RPMI8226 (cell line): ENCODE measurements around the gene PTN.
A peak's percentile ranks its signal among the peaks of the same experiment; 100 is the strongest.
"Not testable (repeated sequence)": the region's sequence is repeated elsewhere in the genome, so short reads cannot be mapped to it uniquely, and the experiment has no call there.

Experiments used
- DNase-seq: peaks from one replicate; pipeline ENCODE4 v3.0.0-alpha.2; 2015

PTN gene

GRCh38 chr7:137316648-137317353, 26.7 kb downstream of the PTN start:
- no peak for DNase-seq

DNA sequence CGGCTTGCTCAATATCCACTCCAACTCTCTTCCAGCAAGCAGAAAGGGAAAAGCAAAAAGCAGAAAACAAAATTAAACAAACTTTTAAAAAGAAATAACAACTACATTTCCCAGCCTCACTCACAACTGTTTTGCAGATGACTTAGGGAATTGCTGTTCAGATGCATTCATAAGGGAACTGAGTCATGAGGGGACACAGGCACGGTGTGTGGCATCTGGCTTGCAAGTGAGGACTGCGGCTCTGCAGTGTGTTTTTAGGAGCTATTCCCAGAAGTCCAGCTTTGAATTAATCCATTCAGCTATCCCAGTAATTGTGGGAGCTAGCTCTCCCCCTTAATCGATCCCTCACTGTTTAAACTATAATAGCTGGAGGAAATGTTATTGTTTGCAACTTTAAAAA, 30.3 kb downstream of the PTN start:
- DNase-seq = no peak

- no peak for DNase-seq
These were observed 36.8 kb downstream of the PTN start for GRCh38 chr7:137306748-137307147.

DNA sequence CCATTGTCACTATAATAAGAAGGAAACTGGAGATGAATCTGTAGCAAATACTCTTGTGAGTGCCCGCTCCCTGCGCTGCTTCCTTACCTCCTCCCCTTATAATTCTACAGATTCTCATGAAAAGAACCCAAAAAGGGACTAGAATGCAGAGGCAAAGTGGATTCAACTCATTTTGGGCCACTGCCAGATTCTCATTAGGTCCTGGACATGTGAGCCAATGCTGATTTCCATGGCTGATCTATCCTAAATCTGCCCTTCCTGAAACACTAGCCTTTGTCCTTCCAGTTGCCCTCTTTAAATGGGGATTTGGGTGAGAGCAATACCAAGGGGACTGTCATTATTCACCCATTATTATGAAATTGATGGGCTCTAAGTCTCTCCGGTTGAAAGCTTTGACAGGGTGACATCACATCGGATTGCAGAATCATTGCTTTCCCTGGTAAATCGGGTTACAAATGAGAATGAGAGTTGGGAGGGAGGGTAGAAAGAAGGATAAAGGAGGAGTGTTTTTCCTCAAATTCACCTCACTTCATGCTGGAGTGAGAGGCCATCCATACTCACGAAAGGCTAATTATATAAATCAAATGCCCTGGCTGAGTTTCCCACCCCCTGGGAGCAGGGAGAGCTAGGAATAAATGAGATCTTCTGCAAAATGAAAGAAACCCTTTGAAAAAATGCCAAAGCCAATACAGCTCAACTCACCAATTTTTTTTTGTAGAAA, 37.5 kb downstream of the PTN start:
- DNase-seq = no peak

DNA sequence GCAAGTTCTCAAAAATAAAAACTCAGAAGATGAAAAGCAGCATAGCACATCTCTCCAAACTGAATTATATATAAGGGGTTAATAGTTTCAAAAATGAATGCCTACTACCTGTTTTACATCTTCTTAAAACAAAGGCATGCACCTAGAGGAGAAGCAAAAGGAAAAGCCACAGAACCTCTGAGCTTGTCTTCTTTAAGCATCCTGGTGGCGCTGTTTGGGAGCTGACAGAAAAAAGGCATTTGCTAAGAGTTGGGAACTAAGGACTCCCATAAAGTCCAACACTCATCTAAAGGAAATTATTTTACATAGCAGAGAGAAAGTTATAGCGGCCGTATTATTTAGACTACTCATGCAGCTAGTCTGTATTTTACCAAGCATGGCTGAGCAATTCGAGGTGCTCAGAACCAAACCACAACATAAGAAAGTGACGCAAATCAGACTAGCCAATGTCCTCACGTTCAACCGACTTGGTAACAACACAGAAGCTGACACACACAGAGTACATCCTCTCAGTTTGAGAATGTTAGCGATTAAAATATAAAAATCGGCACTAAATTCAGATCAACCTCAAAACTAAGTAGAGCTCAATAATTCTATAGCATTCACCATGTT, 38.8 kb downstream of the PTN start:
- DNase-seq = no peak

DNA sequence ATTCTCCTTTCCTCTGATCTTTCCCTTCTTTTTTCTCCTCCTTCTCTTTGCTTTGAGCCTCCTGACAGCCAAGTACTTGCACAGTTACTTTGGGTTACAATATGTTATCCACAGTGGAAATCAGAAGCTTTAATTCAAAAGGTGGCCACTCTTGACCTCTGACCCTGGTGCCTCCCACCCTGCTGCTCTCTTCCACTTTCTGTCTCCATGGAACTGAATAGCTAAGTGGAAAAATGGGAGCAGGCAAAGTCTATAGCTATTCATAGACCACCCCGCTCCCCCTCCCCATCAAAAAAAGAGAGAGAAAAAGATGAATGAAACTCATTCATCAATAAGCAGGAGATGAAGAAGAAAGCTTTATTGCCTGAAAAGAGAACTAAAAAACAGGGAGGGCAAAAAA, 39.4 kb downstream of the PTN start:
- no peak for DNase-seq

GRCh38 chr7:137302081-137302480, 41.5 kb downstream of the PTN start:
- DNase-seq = no peak

- DNase-seq = no peak
These were observed 45.1 kb downstream of the PTN start for GRCh38 chr7:137298464-137298794.

- no peak for DNase-seq
These were observed 45.7 kb downstream of the PTN start for GRCh38 chr7:137297551-137298463.

DNA sequence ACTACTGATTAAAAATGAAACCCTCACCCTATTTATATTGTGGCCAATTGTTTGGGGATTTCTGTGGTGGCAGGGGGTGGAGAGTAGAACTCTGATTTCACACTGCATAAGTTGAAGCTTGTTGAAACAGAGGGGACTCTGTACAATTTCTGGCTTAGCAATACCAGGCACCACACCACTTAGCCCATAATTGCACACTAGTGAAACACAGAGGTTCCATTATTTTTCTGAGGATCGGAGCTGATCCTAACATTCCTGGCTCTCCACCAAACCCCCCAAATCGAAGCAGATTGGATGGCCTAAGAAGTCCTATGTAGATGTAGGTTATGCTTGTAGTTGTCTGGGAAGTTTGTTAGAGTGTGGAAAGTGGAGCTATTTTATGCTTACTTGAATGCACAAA, 47.0 kb downstream of the PTN start:
- no peak for DNase-seq

DNA sequence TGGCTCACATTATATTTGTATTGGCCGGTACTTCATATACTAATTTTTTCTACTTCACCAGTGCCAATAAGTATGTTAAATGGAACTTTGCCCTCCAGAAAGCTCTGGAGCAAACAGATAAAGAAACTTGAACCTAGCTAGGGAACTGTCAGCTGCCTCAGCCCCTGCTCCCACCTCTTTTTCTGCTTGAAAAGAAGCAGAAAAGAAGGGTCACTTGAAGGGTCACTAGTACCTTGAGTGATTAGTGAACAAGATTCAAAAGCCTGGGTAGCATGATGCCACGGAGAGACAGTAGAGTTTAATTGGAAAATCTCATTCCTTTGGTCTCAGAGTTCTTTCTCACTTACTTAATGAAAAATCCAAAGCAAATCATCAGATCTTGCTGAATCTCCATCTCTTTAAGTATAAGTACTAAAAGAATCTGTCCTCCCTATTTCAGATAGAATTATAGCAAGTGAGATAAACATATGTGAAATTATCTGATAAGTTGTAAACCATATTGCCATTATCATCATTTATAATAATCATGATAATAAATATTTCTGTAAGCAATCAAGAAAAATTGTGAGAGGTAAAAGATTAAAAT, 47.7 kb downstream of the PTN start:
- DNase-seq = no peak

GRCh38 chr7:137289101-137289500, 54.4 kb downstream of the PTN start:
- no peak for DNase-seq

GRCh38 chr7:137287651-137288258, 55.8 kb downstream of the PTN start:
- peak; percentile 18 for DNase-seq

GRCh38 chr7:137283153-137283552, 60.4 kb downstream of the PTN start:
- no peak for DNase-seq

- no peak for DNase-seq
These were observed 61.5 kb downstream of the PTN start for GRCh38 chr7:137282043-137282442.

DNA sequence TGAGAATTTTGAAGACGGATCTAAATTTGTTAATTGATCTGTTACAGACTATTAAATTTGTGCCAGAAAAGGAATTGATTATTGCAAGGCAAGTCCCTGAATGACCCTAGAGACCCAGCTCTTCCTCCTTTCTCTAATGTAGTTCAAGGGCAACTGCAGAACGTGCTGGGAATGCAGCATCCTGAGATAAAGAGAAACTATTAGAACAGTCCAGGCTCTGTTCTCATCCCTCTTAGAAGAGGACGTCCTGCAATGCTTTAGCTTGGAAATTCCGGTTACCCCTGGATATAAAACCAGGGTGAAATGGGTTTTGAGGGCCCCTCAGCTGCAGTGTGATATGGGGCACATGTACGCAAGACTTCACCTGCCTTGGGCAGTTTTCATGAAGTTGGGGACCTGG, 67.3 kb downstream of the PTN start:
- DNase-seq = no peak

DNA sequence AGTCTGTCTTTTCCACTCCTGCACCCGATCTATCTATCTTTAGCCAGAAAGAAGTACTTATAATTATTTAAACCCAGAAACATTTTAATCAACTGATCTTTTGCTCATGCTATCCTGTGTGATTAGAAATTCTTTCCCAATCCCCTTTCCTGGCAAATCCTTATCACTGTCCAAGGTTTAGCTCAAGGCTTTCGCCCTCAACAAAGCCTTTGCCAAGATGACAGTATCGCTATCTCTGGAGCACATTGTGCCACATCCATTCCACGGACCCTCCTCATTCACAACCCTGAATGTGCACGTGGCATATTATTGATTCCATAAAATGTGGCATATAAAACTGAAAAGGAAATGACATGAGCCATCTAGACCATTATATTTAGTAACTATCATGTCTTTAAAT, 71.3 kb downstream of the PTN start:
- no peak for DNase-seq

- DNase-seq = no peak
These were observed 74.3 kb downstream of the PTN start for GRCh38 chr7:137269240-137269639.

DNA sequence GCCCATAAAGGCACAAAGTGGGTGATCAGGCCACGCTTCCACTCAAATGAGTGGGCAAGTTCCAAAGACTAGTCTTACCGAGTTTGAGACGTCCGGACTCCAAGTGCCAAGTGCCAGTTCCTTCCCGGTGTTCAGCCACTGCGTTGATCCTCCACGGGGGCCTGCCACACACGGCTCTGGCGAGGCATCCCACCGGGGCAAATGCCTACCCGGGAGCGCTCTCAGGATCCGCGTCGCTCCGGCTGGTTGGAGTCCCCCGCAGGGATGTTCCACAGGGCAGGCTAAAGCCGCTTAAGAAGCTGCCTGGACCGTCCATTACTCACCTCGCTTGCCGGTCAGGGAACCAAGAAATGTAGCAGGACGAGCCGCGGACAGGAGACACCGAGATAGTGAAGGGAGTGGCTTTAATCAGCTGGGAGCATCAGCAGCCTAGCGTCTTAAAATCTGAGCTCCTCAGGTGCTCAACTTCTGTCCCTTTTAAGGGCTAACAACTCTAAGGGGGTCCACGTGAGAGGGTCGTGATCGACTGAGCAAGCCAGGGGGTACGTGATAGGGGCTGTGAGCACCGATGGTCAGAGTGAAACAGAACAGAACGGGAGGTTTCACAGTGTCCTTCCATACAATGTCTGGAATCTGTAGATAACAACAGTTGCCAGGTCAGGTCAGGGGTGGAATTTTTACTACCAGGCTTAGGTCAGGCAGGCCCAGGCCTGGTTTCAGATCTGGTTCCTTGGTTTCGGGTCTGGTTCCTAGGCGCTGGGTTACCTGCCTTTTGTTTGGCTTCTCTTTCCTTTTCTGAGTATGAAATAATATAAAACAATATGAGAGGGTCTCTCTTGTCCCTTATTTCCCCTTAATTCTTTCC, 75.3 kb downstream of the PTN start:
- DNase-seq = not testable (repeated sequence)

GRCh38 chr7:137266764-137267163, 76.8 kb downstream of the PTN start:
- no peak for DNase-seq

DNA sequence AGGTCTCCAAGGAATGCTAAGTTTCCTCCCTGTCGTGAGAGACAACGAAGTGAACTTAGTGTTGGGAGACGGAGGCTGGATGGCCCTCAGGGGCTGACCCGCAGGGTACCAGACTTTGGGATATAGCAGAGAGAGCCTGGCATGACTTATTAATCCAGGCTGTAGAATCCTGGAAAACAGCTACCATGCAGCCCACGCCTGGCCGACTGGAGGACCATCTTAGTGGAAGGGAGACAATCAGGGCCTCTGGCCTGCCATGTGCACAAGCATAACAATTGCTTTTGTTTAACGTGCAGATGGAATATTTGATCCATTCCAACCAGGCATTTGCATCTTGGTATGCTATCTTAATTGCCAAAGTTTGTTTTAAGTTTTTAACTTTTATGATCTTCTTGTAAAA, 78.1 kb downstream of the PTN start:
- DNase-seq = not testable (repeated sequence)
